ENCODE results near the gene ECI1. TPM values are rescaled to one million over a fixed set of nuclear protein-coding genes. Genes with fewer than 3 reads are reported as not detected.

The ECI1 gene
- total and polyA plus RNA-seq, 2 of the 4 experiments (the other 2 are of a cell fraction), result 20.3 to 30.1 TPM

- Histone ChIP-seq H2AK9ac (replicated peaks; ENCODE audit: low read depth, low read length, poor library complexity) (no peak overlapping the region), H4K91ac (ENCODE audit: insufficient read depth, low read depth, low read length) (no peak overlapping the region), H4K20me1 (ENCODE audit: insufficient read depth, low read length) (no peaks in the 10 kb centered on the region; the same call in 1 of the 2 replicates), H3K4me3 (ENCODE audit: insufficient read depth, low read depth, low read length) (no peak overlapping the region), H2BK5ac (ENCODE audit: low read depth, low read length, poor library complexity, severe bottlenecking) (no peak overlapping the region), H4K8ac (ENCODE audit: low read depth in 2 of 2, low read length in 2 of 2) (no peak overlapping the region), H3K56ac (ENCODE audit: extremely low read depth, insufficient read depth, low read length) (no peak overlapping the region), H3K4ac (ENCODE audit: low read depth, low read length) (no peak overlapping the region), H3K27ac (ENCODE audit: insufficient read depth, low read length) (no peak overlapping the region), H3K14ac (replicated peaks; ENCODE audit: low read depth, low read length) (no peak overlapping the region), H3K36me3 (ENCODE audit: control insufficient read depth, insufficient read depth, low read length) (peaks cover 46% of the 10 kb centered on the region), H3K9me1 (ENCODE audit: insufficient read depth, low read length) (0 out of 2 replicates have a peak, but pooled peaks cover 2% of the 10 kb centered on the region), H2BK20ac (ENCODE audit: low read depth, low read length) (no peak overlapping the region), H3K18ac (ENCODE audit: low read depth, low read length) (no peak overlapping the region), H2BK120ac (ENCODE audit: low read depth, low read length) (no peak overlapping the region), H2AFZ (replicated peaks; ENCODE audit: low read length, poor library complexity) (no peak overlapping the region), H3K79me1 (ENCODE audit: low read depth in 1 of 2, low read length in 2 of 2) (peaks cover 20 to 43% of the 10 kb centered on the region in 2 experiments), H3K27me3 (ENCODE audit: control insufficient read depth, insufficient read depth, low read length) (no peaks in the 10 kb centered on the region), H3K4me2 (ENCODE audit: low read depth, low read length) (no peak overlapping the region), H3K23ac (ENCODE audit: low read depth, low read length) (no peak overlapping the region), H3K9me3 (ENCODE audit: control insufficient read depth, insufficient read depth, low read length) (no peaks in the 10 kb centered on the region), H4K5ac (ENCODE audit: low read depth, low read length) (no peak overlapping the region), H2BK15ac (ENCODE audit: low read depth, low read length) (no peak overlapping the region), H3K4me1 (ENCODE audit: control insufficient read depth, insufficient read depth, low read length) (0 out of 2 replicates have a peak, but pooled peaks cover 4% of the 10 kb centered on the region), H2AK5ac (ENCODE audit: low read depth, low read length) (no peak overlapping the region), H3K9ac (ENCODE audit: low read depth, low read length) (no peak overlapping the region)
- dilution Hi-C loops (cut with HindIII; ENCODE audit: low sequenced_read_pairs, unreplicated experiment) (no loop called here), intact Hi-C loops (cut with micrococcal nuclease) (no loop called here), in situ Hi-C loops (cut with MboI; ENCODE audit: low sequenced_read_pairs) (no loop called here)
- CTCF ChIA-PET, result no interaction called here
- BruUV-seq (replicated peaks), result no TSS peak
- ATAC-seq (ENCODE audit: low read depth) (no peak), DNase-seq (no peak)
- whole genome bisulfite sequencing, 2 experiments (ENCODE audit: extremely low coverage in 2 of 2, insufficient read length in 1 of 2), result 93% methylated on average over 13 of the region's 18 CpGs; no CpG with 5 or more reads in 1 of the 2 experiments
- POLR2A ChIA-PET (ENCODE audit: unreplicated experiment), result no interaction called here
- no peak for TF ChIP-seq NFE2L2 (IDR thresholded peaks at IDR 0.05; ENCODE audit: low read depth, low read length)
- no peak for TF ChIP-seq MXI1 (IDR thresholded peaks at IDR 0.05; ENCODE audit: borderline replicate concordance, low read depth, low read length)
- no peak for TF ChIP-seq RCOR1 (IDR thresholded peaks at IDR 0.05; ENCODE audit: insufficient replicate concordance, low read length)
- TF ChIP-seq POLR2A (IDR thresholded peaks at IDR 0.05; ENCODE audit: low read depth, low read length), result no peak
- TF ChIP-seq MAFK (IDR thresholded peaks at IDR 0.05; ENCODE audit: low read depth, low read length), result no peak
- TF ChIP-seq MAZ (IDR thresholded peaks at IDR 0.05; ENCODE audit: borderline replicate concordance, low read depth, low read length), result no peak
- TF ChIP-seq RAD21 (IDR thresholded peaks at IDR 0.05; ENCODE audit: low read length), result no peak
- no peak for TF ChIP-seq ELK1 (IDR thresholded peaks at IDR 0.05; ENCODE audit: borderline replicate concordance, low read depth, low read length)
- no peak for TF ChIP-seq FOS (IDR thresholded peaks at IDR 0.05; ENCODE audit: low read depth, low read length)
- TF ChIP-seq CHD1 (IDR thresholded peaks at IDR 0.05; ENCODE audit: low read depth, low read length), result no peak
- TF ChIP-seq BHLHE40 (IDR thresholded peaks at IDR 0.05; ENCODE audit: low read depth, low read length), result no peak
- no peak for TF ChIP-seq USF2 (IDR thresholded peaks at IDR 0.05; ENCODE audit: low read depth, low read length)
- TF ChIP-seq CEBPB (IDR thresholded peaks at IDR 0.05; ENCODE audit: low read depth, low read length), result no peak
- no peak for TF ChIP-seq SMC3 (IDR thresholded peaks at IDR 0.05; ENCODE audit: low read depth, low read length)
Measured at GRCh38 chr16:2246301-2246885, 5.0 kb downstream of the ECI1 start.

Data from IMR-90 (cell line).